GM18502 (cell line): ENCODE results near the gene FPR2.
"Not testable (repeated sequence)": the region's sequence is repeated elsewhere in the genome, so short reads cannot be mapped to it uniquely, and the experiment has no call there.

Experiments used
- ATAC-seq: cut with Tn5 transposase; IDR thresholded peaks from one replicate; pipeline ENCODE4 v1.9.1; 2021; ENCODE audit warnings: mild to moderate bottlenecking; ENCODE audit not compliant: unreplicated experiment, poor library complexity

FPR2 gene

DNA sequence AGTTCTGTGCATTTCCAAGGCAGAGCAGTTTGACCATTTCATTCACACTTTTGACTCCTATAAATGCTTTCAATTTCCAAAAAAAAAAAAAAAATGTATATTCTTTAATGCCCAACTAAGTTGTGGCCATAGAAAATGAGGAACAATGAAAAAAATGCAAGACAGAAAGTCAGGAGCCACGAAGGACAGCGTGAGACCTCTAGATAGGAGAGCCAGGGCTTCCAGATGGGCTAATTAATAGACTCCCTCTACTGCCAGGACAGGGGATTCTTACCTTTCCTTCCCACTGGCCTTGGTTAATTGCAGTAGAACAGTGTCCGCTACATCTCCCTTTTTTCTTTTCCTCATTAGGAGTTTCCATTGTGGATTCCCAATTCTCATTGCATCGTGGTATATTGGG lies 42.5 kb downstream of the FPR2 start:
- no peak for ATAC-seq

- ATAC-seq = no peak
These were observed 43.0 kb downstream of the FPR2 start for GRCh38 chr19:51803967-51804366.

DNA sequence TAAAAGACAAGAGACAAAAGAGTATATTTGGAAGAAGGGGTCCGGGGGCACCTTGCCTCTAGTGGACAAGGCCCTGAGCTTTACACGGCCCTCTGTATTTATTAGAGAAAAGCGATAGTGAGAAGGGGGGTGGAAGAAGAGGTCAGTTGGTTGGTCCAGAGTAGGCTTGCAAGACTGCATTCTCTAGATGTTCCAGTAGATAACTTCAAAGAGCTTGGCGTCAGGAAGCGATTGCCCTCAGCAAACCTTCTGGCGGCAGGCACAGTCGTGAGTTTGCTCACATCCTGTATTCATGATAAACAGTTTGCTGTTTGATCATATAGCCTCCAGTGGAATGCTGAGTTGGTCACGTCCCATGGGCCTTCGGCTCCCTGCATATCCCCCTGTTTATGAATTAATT lies 43.8 kb downstream of the FPR2 start:
- ATAC-seq = not testable (repeated sequence)

GRCh38 chr19:51805396-51805795 lies 44.4 kb downstream of the FPR2 start:
- ATAC-seq = not testable (repeated sequence)

GRCh38 chr19:51806571-51806970 lies 45.6 kb downstream of the FPR2 start:
- ATAC-seq = not testable (repeated sequence)

DNA sequence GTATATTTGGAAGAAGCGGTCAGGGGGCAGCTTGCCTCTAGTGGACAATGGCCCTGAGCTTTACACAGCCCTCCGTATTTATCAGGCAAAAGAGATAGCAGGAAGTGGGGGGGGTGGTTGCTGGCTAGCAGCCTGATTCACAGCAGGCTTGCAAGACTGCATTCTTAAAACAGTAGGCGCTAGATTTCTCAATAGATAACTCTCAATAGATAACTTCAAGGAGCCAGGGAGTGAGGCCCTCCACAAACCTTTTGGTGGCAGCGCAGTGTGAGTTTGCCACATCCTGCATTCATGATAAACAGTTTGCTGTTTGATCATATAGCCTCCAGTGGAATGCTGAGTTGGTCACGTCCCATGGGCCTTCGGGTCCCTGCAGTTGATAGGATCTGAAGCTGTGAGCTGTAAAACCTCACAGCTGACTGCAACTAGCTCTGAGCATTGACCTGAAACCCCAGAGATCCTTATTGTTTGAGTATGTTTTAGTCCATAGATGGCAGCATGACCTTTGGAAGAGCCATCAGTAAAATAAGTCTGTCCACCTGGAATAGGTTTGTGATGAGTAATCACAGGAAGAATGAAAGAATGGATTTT lies 46.2 kb downstream of the FPR2 start:
- ATAC-seq = no peak

DNA sequence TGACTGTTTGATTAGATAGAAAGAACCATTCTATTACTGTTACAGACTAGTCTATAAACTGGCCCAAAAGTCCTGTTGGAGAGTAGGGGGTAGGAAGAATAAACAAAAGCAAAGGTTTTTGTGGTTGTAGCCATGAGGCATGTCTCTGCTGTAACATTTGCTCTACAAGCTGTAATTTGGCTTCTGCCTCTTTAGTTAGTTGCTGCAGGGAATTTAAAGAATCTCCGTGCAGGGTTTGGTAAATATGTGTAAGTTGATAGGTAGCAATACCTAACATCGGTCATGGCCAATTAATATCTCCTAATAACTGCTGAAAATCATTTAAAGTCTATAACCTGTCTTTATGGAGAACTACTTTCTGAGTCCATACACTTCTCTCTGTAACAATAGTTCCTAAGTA lies 46.9 kb downstream of the FPR2 start:
- ATAC-seq = no peak

GRCh38 chr19:51808333-51808986 lies 47.5 kb downstream of the FPR2 start:
- no peak for ATAC-seq

GRCh38 chr19:51809787-51810186 lies 48.8 kb downstream of the FPR2 start:
- ATAC-seq = no peak

GRCh38 chr19:51810223-51810622 lies 49.2 kb downstream of the FPR2 start:
- no peak for ATAC-seq

GRCh38 chr19:51811344-51811743 lies 50.4 kb downstream of the FPR2 start:
- no peak for ATAC-seq

GRCh38 chr19:51815043-51815442 lies 54.1 kb downstream of the FPR2 start:
- ATAC-seq = no peak

GRCh38 chr19:51816711-51817110 lies 55.7 kb downstream of the FPR2 start:
- no peak for ATAC-seq

- no peak for ATAC-seq
These were observed 59.0 kb downstream of the FPR2 start for GRCh38 chr19:51820011-51820410.
